Activated gamma-delta T cell (primary cell): ENCODE data around the gene FAM118A.
"Not testable (repeated sequence)": the region's sequence is repeated elsewhere in the genome, so short reads cannot be mapped to it uniquely, and the experiment has no call there.

Experiments
- DNase-seq: peaks from one replicate; lab custom pipeline; 2025; lab: John Stamatoyannopoulos, UW

FAM118A gene

GRCh38 chr22:45331486-45331885 is 21.8 kb downstream of the FAM118A start:
- no peak for DNase-seq

- DNase-seq = no peak
These were observed 22.3 kb downstream of the FAM118A start for GRCh38 chr22:45332001-45332400.

GRCh38 chr22:45334068-45334467 is 24.3 kb downstream of the FAM118A start:
- no peak for DNase-seq

DNA sequence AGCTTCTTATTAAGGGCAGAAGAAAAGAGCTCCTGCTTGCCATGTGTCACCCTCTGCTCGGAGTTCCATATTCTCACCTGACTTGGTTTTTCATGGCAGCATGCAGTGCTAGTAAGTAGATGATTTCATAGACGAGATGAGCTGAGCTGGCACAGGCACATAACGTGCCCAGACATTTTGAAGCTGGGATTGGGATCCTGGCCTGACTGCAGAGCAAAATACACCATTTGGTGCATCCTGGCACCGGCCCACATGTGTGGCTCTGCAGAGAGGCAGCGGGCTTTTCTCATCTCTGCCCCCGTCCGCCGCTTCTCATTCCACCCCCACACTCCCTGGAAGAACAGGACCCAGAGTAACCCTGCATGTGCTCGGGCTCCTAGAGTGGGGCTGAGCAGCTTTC is 24.8 kb downstream of the FAM118A start:
- no peak for DNase-seq

DNA sequence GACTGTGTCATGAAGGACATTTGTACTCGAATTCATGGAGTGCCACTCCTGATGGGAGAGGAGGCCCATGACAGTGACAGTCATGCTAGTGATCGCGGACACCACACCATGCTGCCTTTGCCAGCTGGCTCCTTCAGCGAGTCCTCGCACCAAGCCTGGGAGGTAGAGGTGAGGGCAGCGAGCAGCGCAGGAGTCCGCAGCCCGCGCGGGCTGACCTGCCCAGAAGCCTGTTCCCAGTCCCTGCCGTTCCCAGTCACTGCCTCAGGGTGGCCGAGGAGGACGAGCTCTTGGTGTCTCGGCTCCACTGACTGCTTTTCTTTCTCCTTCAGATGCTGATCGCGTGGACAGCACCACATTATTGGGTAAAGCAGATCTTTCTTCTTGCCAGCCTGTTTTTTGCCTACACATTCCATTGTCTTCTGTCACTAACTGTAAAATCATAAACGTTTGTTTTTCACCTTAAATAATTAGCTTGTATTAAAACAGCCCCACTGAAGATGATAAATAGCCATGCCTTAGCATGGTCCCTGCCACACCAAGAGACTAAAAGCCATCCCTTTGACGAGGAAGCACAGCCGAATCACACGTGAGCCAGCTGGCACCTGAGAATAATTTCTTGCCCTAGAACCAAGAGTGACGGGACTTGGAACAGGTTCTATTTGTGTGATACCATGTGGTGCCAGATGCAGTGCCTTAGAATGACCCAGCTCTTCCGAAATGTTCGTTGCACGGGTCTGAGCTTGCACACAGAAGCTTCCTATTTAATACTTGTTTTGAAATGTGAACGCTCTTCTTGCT is 25.5 kb downstream of the FAM118A start:
- DNase-seq = no peak

DNA sequence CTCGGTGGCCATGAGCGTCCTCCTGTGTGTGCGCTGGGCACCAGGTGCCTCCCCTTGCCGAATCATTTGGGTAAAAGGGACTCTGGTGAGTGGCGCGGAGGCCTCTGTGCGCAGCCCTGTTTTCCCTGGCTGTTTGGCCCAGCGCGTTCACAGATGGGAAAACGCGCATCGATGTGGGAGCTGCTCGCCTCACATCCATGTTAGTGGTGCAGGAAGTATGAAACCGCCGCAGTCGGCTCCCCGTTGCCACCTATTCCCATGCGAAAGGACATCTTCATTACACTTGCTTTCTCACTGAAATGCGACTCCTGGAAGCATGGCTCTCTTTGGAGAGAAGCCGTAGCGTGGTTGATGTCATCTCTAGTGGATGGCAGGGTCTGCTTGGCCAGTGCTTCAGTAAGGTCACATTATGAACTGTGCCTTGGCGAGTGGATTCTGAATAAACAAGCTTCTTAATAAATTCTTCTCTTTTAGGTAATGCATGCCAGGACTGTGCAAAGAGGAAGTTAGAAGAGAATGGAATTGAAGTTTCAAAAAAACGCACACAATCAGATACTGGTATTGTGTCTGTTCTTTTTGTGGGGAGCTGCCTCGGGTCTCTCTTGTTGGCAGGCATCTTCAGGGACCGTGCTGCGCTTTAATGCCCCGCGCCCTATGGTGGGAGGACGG is 26.3 kb downstream of the FAM118A start:
- no peak for DNase-seq

GRCh38 chr22:45336971-45337431 is 27.3 kb downstream of the FAM118A start:
- DNase-seq = no peak

GRCh38 chr22:45337536-45337935 is 27.8 kb downstream of the FAM118A start:
- no peak for DNase-seq

- DNase-seq = no peak
These were observed 29.1 kb downstream of the FAM118A start for GRCh38 chr22:45338795-45339194.

- DNase-seq = no peak
These were observed 30.6 kb downstream of the FAM118A start for GRCh38 chr22:45340323-45340722.

- no peak for DNase-seq
These were observed 31.8 kb downstream of the FAM118A start for GRCh38 chr22:45341498-45341897.

DNA sequence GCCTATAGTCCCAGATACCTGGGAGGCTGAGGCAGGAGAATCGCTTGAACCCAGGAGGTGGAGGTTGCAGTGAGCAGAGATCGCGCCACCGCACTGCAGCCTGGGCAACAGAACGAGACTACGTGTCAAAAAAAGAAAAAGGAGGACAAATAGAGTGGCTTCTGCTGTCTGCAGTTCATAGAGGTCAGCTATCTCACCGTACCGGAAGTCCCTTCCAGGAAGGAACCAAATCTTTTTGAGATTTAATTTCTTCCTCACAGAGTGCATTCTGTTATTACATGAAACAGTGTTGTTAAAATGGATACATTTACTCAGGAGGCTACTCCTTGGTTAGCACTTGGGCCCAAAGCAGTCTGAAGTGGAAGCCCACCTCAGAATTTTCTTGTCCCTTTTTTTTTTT is 33.4 kb downstream of the FAM118A start:
- no peak for DNase-seq

DNA sequence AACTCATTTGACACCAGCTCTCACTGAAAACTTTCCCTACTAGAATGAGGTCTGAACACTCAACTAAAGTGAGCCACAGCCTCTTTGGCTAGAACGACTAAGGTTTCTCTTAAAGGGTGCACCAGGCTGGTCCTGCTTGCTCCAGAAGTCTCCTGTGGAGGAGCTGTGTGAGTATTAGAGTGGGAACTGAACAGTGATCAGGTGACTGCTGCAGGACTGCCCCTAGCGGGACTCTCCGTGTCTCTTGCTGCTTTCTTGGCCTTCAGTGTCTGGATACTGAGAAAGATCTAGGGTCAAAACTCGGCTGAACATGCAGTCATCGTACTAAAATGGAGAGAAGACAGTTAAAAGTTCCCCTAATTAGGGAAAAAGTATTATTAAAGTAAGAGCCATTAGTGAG is 34.6 kb downstream of the FAM118A start:
- no peak for DNase-seq

DNA sequence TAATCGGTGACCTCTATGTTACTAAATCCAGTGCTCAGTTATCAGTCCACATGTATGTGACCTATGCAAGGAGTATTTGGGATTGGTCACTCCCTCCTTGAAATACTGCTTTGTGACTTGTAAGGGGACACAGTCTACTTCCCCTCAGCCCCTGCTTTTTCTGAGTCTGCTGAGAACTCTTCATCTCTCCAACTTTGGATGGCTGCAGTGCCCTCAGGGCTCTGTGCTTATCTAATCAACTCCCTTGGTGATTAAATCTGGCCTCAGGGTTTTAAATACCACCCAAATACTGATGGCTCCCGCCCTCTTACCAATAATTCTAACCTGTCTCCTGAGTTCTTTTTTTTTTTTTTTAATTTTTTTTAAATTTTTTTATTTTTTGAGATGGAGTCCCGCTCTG is 40.2 kb downstream of the FAM118A start:
- DNase-seq = no peak

- DNase-seq = no peak
These were observed 42.2 kb downstream of the FAM118A start for GRCh38 chr22:45351956-45352355.

- not testable (repeated sequence) for DNase-seq
These were observed 43.0 kb downstream of the FAM118A start for GRCh38 chr22:45352757-45353156.

GRCh38 chr22:45353786-45354185 is 44.1 kb downstream of the FAM118A start:
- DNase-seq = no peak

GRCh38 chr22:45357490-45357889 is 47.8 kb downstream of the FAM118A start:
- no peak for DNase-seq

DNA sequence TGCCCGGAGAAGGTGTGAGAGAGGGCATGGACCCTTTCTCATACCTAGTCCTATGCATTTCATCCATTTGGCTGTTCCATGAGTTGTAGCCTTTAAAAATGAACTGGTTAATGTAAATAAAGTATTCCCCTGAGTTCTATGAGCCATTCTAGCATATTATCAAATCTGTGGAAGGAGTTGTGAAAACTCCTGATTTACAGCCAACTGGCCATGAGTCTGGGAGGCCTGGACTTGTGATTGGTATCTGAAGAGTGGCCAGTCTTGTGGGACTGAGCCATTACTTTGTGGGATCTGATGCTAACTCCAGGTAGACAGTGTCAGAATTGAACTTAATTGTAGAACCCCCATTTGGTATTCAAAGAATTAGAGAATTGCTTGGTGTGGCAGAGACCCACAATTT is 48.4 kb downstream of the FAM118A start:
- no peak for DNase-seq

- DNase-seq = no peak
These were observed 49.9 kb downstream of the FAM118A start for GRCh38 chr22:45359627-45360026.

GRCh38 chr22:45366713-45367112 is 57.0 kb downstream of the FAM118A start:
- no peak for DNase-seq

DNA sequence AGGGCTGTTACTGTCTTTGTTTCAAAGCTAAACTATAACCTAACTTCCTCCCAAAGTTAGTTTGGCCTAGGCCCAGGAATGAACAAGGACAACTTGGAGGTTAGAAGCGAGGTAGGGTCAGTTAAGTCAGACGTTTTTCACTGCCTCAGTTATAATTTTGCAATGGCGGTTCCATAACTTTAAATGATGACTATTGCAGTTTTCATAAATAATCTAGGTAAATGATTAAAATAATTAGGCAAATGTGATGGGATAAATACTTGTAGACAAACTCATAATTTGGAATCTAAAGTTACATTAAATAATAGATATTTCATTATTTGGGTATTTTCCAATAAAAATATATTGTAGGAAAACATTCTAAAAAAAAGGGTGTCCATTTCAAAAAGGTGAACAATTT is 63.9 kb downstream of the FAM118A start:
- not testable (repeated sequence) for DNase-seq

GRCh38 chr22:45376009-45376408 is 66.3 kb downstream of the FAM118A start:
- no peak for DNase-seq
